GM18520 (cell line): Measurements from ENCODE around the gene KIAA1958.

ENCODE experiments used
- ATAC-seq: cut with Tn5 transposase; IDR thresholded peaks from one replicate; pipeline ENCODE4 v1.9.1; 2021; ENCODE audit not compliant: unreplicated experiment

Gene KIAA1958

GRCh38 chr9:112717661-112718331 lies 231.2 kb downstream of the KIAA1958 start, which contains the start of gene INIP:
Gene INIP (minus strand): TSS chr9:112718117. CDS start chr9:112716485, 1,632 bp downstream.
- peak; percentile 92 for ATAC-seq
